ENCODE data around the gene SAMD3. TPM values are rescaled to one million over a fixed set of nuclear protein-coding genes. Genes with fewer than 3 reads are reported as not detected.
"Not testable (repeated sequence)": the region's sequence is repeated elsewhere in the genome, so short reads cannot be mapped to it uniquely, and the experiment has no call there.

SAMD3 gene
- polyA plus RNA-seq, 4 donors: 0.74 to 1.5 (median 0.85) TPM

DNA sequence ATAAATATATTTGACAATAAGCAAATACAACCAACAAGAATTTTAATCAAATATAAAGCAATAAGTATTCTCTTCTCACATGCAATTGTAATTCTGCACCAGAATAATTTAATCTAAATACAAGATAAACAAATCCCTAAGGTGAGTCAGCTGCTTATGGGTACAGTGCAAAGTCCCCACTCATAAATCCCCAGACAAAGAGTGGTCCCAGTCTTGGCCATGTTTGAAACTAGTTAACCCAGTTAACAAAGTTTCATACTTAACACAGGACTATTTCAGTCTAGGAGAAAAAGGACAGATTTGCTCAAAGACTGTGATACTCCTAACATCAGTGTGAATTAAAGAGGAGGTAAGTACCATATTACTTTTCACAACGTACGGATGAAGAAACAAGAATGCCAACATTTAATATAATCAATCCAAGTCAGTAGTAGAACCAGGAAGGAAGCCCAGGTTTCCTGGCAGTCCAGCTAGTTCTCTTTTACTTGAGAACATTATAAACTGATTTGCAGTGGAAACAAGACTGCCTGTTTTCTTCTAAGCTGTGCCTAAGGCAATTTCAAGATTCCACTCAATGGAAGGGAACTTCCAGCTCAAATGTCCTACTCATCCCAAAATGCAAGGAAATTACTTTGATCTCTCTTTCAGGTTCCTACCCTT lies 10.4 kb downstream of the SAMD3 start:
- no peak for DNase-seq (ENCODE audit: low read depth in 4 of 4, low spot score in 3 of 4)

DNA sequence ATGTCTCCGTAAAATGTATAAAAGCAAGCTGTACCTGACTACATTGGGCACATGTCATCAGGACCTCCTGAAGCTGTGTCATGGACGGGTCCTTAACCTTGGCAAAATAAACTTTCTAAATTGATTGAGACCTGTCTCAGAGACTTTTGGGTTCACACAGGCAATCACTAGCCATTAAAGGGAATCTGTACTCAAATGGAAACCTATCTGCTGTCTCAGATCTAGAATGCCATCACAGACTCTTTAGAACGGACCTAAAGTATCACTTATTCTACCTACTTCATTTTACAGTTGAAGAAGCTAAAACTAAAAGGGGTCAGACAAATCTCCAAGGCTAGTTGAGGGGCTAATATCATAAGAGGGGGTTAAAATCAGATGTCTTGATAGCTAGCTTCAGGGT lies 11.1 kb downstream of the SAMD3 start:
- no peak for DNase-seq (ENCODE audit: low read depth in 4 of 4, low spot score in 3 of 4)

DNA sequence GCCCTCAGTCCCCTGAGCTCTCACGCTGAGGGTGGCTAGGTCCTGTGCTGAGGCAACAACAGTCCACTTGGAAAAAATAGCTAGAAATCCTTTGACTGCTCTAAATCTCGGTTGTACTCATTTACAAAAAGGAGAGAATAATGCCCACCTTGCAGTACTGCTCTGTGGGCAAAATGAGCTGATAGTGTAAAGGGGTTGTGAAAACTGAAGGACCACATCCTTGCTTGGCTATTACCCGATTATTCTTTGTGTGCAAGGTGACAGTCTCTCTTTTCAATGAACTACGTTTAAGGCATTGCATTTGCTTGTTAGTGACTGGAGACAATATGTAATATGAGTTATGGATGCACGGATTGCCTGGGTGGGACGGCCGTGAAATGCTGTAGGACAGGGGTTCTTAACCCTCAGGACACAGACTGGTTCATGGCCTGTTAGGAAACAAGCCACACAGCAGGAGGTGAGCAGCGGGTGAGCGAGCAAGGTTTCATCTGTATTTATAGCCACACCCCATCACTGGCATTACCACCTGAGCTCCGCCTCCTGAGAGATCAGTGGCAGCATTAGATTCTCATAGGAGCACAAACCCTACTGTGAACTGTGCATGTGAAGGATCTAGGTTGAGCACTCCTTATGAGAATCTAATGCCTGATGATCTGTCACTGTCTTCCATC lies 14.6 kb downstream of the SAMD3 start:
- no peak for DNase-seq (ENCODE audit: low read depth in 4 of 4, low spot score in 3 of 4)

DNA sequence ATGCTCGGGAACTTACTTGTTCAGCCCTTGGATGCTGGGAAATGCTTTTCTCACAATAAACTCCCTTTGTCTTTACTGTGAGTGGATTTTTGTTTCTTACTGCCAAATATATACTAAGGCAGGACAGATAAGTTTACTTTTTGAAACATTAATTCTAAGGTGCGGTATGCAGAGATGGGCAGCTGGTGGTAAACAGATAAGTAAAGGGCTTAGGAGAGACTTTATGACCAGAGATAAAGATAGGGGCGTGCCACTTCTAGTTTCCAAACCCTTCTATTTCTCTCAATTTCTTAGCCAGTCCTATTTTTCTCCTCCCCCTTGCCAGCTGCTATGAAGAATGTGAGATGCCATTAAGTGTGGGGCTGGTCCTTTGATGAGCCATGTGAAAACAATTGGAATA lies 16.3 kb downstream of the SAMD3 start:
- DNase-seq (ENCODE audit: low read depth in 4 of 4, low spot score in 3 of 4): no peak

DNA sequence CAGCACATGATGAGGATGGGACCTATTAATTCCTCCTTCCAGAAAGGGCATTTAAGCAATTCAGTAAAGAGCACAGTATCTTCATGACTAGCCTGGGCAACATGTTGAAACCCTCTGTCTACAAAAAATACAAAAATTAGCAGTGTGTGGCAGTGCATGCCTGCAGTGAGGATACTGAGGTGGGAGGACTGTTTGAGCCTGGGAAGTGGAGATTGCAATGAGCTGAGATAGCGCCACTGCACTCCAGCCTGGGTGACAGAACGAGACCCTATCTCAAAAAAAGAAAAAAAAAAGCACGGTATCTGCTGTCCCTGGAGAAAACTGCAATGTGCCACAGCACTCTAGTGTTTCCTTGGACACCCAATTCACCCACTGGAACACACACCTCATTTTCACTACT lies 18.4 kb downstream of the SAMD3 start:
- DNase-seq (ENCODE audit: low read depth in 4 of 4, low spot score in 3 of 4): no peak

DNA sequence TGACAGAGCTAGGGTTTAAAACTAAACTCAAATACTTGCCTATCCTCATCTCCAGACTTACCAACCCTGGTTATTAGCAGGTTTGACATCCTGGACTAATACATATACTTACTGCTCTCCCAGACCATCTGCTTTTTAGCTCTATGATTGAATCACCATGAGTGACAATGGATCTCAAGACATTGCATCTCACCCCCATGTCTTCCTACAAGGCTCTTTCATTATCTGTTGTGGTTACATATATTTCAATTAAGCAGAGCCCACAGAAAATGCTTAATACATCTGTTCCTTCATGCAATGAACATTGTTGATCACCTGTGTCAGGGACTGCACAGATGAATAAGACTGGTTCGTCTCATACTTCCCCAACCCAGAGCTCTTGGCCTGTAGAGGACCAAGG lies 19.4 kb downstream of the SAMD3 start:
- DNase-seq (ENCODE audit: low read depth in 4 of 4, low spot score in 3 of 4): no peak

DNA sequence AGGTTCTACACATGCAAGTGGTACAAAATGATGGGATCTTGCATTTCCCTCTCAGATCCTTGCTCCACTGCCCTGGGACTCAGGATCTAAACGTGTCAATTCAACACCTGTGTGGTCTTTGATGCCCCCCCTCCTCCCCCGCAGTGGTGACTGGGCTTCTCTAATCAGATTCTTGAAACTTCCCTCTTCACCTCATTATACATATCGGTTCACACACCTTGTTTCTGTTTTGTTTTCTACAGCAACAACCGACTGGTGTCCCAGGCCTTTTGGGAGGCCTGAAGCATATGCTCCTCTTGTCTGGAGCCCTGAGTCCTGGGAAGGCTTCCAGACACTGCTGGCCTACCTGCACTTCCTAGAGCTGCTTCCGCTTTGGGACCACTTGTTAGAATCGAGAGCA lies 20.0 kb downstream of the SAMD3 start:
- DNase-seq (ENCODE audit: low read depth in 4 of 4, low spot score in 3 of 4): no peak

DNA sequence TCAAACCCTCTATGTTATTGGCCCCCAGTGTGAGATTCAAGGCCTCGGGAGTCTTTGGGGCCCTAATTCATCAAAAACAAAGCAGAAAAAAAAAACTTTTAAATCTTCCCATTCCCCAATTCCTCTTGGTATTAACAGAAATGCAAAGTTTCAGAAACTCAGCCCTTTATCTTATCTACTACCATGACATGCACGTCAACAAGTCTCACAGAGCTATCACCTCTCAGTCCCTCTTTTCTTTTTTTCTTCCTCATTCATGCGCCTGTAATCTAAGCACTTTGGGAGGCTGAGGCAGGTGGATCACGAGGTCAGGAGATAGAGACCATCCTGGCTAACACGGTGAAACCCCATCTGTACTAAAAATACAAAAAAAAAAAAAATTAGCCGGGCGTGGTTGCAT lies 22.7 kb downstream of the SAMD3 start:
- no peak for DNase-seq (ENCODE audit: low read depth in 4 of 4, low spot score in 3 of 4)

DNA sequence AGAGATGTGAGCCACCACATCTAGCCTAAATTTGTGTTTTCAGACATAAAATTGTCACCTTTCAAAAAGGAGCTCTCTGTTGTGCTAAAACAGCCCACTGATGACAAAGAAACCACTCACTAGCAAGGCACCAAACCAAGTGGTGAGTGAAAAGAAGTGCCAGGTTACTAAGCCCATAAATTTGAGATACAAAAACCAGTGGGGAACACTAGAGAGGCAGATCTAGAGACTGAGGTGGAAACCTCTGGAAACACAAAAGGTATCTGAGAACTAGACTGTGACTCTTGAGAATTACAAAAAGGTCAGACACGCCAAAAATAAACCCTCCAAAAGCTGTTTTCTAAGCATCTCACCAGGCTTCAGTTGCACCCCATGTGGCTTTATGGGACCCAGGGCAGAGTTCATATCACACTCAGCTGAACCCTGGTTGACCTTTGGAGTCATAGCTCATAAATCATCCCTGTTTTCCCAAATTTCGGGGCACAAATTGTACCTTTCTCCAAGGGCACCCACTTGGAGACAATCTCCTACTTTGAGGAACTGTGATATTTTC lies 24.2 kb downstream of the SAMD3 start:
- no peak for DNase-seq (ENCODE audit: low read depth in 4 of 4, low spot score in 3 of 4)

DNA sequence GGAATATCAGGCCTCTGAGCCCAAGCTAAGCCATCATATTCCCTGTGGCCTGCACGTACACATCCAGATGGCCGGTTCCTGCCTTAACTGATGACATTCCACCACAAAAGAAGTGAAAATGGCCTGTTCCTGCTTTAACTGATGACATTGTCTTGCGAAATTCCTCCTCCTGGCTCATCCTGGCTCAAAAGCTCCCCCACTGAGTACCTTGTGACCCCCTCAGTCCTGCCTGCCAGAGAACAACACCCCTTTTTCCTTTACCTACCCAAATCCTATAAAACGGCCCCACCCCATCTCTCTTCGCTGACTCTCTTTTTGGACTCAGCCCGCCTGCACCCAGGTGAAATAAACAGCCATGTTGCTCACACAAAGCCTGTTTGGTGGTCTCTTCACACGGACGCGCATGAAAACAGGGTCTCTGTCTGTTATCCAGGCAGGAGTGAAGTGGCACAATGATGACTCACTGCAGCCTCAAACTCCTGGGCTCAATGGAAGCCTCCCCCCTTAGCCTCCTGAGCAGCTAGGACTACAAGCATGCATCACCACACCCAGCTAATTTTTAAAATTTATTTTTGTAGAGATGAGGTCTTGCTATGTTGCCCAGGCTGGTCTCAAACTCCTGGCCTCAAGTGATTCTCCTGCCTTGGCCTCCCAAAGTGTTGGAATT lies 24.8 kb downstream of the SAMD3 start:
- not testable (repeated sequence) for DNase-seq (ENCODE audit: low read depth in 4 of 4, low spot score in 3 of 4)

DNA sequence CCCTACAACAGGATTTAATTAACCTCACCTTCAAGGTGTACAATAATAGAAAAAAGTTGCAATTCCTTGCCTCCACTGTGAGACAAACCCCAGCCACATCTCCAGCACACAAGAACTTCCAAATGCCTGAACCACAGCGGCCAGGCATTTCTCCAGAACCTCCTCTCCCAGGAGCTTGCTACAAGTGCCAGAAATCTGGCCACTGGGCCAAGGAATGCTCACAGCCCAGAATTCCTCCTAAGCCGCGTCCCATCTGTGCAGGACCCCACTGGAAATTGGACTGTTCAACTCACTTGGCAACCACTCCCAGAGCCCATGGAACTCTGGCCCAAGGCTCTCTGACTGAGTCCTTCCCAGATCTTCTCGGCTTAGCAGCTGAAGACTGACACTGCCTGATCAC lies 28.3 kb downstream of the SAMD3 start:
- not testable (repeated sequence) for DNase-seq (ENCODE audit: low read depth in 4 of 4, low spot score in 3 of 4)

DNA sequence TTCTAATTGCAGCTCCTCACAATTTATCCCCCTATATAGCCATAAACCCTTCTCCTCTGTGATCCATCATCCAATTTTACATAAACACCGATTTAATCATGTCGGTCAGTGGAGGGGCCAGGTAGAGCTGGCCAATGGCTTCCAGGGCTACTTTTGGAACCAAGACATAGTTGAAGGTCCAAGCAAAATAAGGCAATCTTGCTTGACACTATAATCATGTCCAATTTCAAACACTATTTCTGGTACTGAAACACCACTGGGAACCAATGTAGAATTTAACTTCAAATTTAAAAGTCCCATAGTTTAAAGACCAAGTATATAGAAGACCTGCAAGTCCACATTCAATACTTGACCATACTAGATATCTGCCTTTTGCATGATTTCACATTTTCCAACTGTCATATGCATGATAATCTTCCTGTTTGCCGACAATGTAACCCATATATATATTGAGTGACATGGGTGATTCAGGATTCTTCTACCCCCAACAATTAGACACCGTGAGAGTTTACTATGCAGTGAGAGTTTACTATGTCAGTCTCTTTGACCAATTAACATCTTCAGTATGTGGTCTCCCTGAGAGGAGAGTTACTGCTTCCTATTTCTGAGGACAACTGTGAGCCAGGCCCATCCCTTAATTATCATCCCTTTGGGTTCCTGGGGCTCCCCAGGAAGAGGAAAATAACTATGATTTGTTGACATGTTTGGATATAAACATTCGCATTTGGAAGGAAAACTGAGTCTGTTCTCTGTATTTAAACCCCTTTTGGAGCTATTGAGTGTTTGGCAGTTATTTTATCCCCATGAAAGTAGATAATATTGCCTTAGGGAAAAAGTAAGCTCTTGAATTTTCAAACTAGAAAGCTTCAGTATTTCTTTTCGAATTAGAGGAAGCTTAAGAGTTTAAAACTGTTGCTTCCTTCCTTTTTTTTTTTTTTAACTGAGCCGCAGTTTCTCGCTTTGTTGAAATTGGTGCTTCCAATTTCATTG lies 31.8 kb downstream of the SAMD3 start:
- no peak for DNase-seq (ENCODE audit: low read depth in 4 of 4, low spot score in 3 of 4)

DNA sequence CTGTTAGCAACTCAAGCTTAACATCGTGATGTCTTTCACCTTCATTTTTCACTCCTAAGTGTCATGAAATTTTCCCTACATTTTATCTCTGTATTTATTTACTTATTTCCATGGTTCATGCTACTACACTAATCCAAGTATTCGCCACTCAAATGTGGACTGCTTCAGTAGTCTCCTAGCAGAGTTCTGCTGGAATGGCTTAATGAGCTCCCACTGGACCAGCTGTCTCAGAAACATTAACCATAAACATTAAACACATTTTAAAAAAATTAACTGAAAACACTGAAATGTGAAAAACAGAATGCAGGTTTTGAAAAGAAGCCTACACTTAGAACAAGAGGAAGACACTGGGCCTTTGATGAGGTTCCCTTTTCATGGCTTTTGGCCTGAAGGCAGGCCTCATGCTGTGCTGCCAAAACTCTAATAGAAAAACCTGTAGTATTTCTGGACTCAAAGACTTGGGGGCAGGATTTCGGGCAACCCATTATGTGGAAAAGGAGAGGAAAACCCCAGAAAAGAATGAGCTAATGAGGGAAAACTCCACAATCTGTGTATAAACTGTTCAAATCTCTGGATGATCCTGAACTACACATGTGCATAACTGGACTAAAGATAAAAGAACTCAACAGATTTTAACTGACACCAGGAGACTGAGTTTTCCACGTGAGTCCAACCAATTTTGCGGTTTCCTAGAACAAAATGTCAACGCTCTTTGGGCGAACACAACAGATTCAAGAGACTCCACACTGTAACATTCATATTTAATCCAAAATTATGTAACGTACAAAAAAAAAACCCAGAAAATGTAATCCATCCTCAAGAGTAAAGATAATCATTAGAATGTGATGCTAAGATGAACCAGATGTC lies 33.0 kb downstream of the SAMD3 start:
- DNase-seq (ENCODE audit: low read depth in 4 of 4, low spot score in 3 of 4): no peak

DNA sequence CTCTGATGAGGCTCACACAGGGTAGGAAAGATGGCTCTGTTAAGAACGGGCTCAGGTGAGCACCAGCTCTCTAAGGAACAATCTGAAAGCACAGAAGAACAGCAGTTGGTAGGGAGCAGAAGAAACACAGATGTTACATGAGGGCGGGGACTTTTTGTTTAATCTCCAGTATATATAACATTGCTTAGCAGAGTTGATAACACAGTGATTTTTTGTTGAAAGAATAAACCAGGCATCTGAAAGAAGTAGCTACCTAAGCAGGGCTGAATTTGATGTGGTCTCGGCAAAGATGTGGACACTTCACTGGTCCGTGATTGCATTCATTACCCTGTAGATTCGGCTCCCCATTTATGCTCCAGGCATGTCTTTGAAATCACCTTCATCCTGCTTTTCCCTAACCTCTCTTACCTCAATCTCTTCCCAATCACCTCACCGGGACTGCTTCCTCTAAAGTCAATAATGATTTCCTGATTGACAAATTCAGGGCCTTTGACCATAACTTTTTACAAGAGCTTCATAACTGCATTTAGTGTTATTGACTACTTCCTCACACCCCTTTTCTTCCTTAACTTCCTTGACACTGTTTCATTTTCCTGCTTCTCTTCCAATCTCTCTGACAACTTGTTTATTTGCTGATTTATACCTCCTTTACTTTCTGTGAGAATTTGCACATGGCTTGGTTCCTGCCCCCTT lies 34.4 kb downstream of the SAMD3 start:
- DNase-seq (ENCODE audit: low read depth in 4 of 4, low spot score in 3 of 4): no peak

DNA sequence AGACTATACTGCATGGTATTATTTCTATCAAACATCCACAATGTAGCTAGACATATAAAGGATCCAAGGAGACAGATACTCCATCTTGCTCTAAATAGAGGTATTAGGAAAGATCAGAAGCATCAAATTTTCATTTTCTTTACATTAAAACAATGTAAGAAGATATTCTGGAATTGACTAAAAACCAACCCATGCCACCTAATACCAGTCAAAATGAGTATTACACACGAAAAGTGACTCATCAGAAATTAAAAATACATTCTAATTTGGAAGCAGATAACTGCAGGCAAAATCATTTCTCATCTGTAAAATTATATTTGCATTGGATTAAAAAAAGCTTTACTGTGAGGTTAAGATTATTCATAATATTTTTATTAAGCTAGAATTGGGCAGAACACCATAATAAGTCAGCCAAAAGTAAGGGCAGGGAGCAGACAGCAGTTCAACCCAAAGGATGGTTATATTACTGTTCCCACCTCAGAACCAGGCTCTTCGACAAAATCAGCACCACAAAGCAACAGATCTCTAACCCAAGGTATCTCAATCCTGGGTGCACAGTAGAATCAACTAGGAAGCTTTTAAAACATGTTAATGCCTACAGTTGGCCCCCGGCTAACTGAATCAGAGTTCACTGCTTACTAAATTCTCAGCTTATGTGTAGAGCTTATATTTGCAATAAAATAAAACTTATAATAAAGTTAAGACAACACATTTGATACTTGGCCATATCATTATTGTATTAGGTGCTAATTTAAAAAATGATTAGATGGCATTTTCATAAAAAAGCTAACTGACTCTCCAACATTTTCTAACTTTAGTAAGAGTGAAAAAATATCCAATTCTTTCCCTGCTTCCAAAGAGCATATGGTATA lies 35.2 kb downstream of the SAMD3 start:
- no peak for DNase-seq (ENCODE audit: low read depth in 4 of 4, low spot score in 3 of 4)

DNA sequence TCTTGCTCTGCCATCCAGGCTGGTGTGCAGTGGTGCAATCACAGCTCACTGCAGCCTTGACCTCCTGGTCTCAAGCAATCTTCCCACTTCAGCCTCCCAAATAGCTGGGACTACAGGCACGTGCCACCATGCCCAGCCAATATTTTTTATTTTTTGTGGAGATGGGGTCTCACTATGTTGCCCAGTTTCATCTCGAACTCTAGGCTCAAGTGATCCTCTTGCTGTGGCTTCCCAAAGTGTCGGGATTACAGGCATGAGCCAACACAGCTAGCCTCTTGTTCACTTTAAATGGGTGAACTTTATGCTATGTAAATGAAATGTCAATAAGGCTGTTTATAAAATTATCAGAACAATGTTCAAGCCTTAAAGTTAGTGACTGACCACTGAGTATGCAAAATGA lies 37.1 kb downstream of the SAMD3 start:
- no peak for DNase-seq (ENCODE audit: low read depth in 4 of 4, low spot score in 3 of 4)

DNA sequence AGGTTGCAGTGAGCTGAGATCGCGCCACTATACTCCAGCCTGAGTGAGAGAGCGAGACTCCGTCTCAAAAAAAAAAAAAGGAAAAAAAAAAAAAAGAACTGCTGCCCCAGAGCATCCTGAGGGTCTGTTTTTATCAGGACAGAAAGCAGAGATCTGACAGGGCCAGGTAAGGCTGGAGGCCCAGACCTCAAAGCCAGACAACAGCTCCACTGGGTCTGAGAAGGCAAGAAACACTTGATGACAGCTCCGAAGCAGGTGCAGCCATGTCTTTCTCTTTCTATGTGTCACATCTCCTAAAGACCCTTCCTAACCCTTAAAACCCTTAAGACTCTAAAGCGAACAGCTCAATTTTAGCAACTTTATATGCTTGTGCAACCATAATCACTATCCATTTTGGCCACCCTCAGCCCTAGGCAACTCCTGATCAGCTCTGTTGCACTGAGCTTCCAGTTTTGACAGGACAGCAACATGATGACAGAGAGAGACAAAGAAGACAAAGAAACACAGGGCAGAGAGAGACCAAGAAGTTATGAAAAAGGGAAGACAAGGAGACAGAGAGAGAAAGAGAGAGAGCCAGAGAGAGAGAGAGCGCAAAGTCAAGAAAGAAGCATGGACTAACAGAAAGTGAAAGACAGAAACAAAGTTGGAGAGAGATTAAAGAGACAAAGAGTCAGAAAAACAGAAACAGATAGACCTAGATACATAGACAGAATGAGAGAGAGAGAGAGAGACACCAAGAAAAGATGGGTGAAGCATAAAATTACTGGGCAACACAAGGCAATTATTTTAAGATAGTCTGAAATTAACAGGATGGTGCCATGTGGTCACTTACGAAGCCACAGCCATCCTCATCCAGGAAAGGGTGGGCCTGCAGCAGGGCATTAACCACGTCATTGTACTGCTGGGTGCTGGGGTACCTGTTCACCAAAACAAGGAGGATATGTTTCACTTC lies 39.2 kb downstream of the SAMD3 start:
- no peak for DNase-seq (ENCODE audit: low read depth in 4 of 4, low spot score in 3 of 4)

Measured in right renal pelvis (tissue), 4 donors.